Measurements from ENCODE around the gene RUFY3. TPM values are rescaled to one million over a fixed set of nuclear protein-coding genes. Genes with fewer than 3 reads are reported as not detected.
A peak's percentile ranks its signal among the peaks of the same experiment; 100 is the strongest.

Gene RUFY3
- total RNA-seq, 3 donors from 2014 or later (not counting 1 experiment from before 2014, with no cell fraction given), result 31.6 to 38.1 (median 33.4) TPM

- no peak for ATAC-seq
- intact Hi-C loops (cut with micrococcal nuclease), result no loop called here
- WGBS (ENCODE audit: insufficient coverage), result 3% methylated on average over 10 of the region's 11 CpGs
- TF ChIP-seq CTCF (IDR thresholded peaks at IDR 0.05), result no peak
- Mint-ChIP-seq H3K9me3 (no peaks in the 10 kb centered on the region), H3K27ac (peak overlapping the region; percentile 71 to 92), H3K4me1 (peaks cover 23 to 24% of the 10 kb centered on the region in 2 donors), H3K4me3 (peak overlapping the region; percentile 87), H3K36me3 (no peaks in the 10 kb centered on the region), H3K27me3 (ENCODE audit: low read depth in 2 of 2) (no peaks in the 10 kb centered on the region)
- H3K4me3 ChIP-seq (ENCODE audit: low read length), result peak overlapping the region; percentile 67
- no peak for DNase-seq
- H3K4me1 ChIP-seq (ENCODE audit: control insufficient read depth, insufficient read depth, low read length), result peaks cover 15% of the 10 kb centered on the region
- no peaks in the 10 kb centered on the region for H3K9me3 ChIP-seq (ENCODE audit: control insufficient read depth, insufficient read depth, low read length)
- H3K27me3 ChIP-seq (ENCODE audit: control insufficient read depth, insufficient read depth, low read length), result no peaks in the 10 kb centered on the region
- no peaks in the 10 kb centered on the region for H3K36me3 ChIP-seq (ENCODE audit: control insufficient read depth, insufficient read depth, low read length)
- H3K27ac ChIP-seq (ENCODE audit: low read length), result peak overlapping the region; percentile 85
Measured at GRCh38 chr4:70703619-70704214, 18.0 kb upstream of the RUFY3 start.

- ATAC-seq (peak; percentile 61 to 73 (median 63)), DNase-seq (peak; percentile 57 to 81)
- Mint-ChIP-seq H3K36me3 (no peaks in the 10 kb centered on the region), H3K27me3 (ENCODE audit: low read depth in 2 of 2) (no peaks in the 10 kb centered on the region), H3K4me1 (peaks cover 23 to 24% of the 10 kb centered on the region in 2 donors), H3K9me3 (no peaks in the 10 kb centered on the region), H3K4me3 (peak overlapping the region; percentile 87), H3K27ac (peak overlapping the region; percentile 71 to 92)
- peak overlapping the region; percentile 67 for H3K4me3 ChIP-seq (ENCODE audit: low read length)
- under 1% methylated on average over 58 of the region's 58 CpGs for WGBS (ENCODE audit: insufficient coverage)
- no peak for TF ChIP-seq CTCF (IDR thresholded peaks at IDR 0.05)
- no peaks in the 10 kb centered on the region for H3K36me3 ChIP-seq (ENCODE audit: control insufficient read depth, insufficient read depth, low read length)
- H3K9me3 ChIP-seq (ENCODE audit: control insufficient read depth, insufficient read depth, low read length), result no peaks in the 10 kb centered on the region
- intact Hi-C loops (cut with micrococcal nuclease), result no loop called here
- no peaks in the 10 kb centered on the region for H3K27me3 ChIP-seq (ENCODE audit: control insufficient read depth, insufficient read depth, low read length)
- peaks cover 15% of the 10 kb centered on the region for H3K4me1 ChIP-seq (ENCODE audit: control insufficient read depth, insufficient read depth, low read length)
- H3K27ac ChIP-seq (ENCODE audit: low read length), result peak overlapping the region; percentile 85
Measured at GRCh38 chr4:70704215-70704930, 17.4 kb upstream of the RUFY3 start.

GRCh38 chr4:70704931-70705182, 16.9 kb upstream of the RUFY3 start:
- under 1% methylated on average over 39 of the region's 39 CpGs for WGBS (ENCODE audit: insufficient coverage)
- ATAC-seq, result peak in 1 of 3 donors; percentile 52
- peak overlapping the region; percentile 60 for H3K4me3 ChIP-seq (ENCODE audit: low read length)
- DNase-seq, result no peak
- no peaks in the 10 kb centered on the region for H3K9me3 ChIP-seq (ENCODE audit: control insufficient read depth, insufficient read depth, low read length)
- Mint-ChIP-seq H3K9me3 (no peaks in the 10 kb centered on the region), H3K27ac (peak overlapping the region in 1 of 2 donors; percentile 92), H3K4me3 (peak overlapping the region; percentile 78), H3K27me3 (ENCODE audit: low read depth in 2 of 2) (no peaks in the 10 kb centered on the region), H3K4me1 (peaks cover 23 to 24% of the 10 kb centered on the region in 2 donors), H3K36me3 (no peaks in the 10 kb centered on the region)
- H3K27me3 ChIP-seq (ENCODE audit: control insufficient read depth, insufficient read depth, low read length), result no peaks in the 10 kb centered on the region
- TF ChIP-seq CTCF (IDR thresholded peaks at IDR 0.05), result no peak
- no peak overlapping the region for H3K27ac ChIP-seq (ENCODE audit: low read length)
- H3K36me3 ChIP-seq (ENCODE audit: control insufficient read depth, insufficient read depth, low read length), result no peaks in the 10 kb centered on the region
- intact Hi-C loops (cut with micrococcal nuclease), result loop anchor here (1.0 to 5.0 kb wide), 3 partner anchors 17 to 132 kb away; partner anchors contain the start of genes GRSF1 and UTP3
- peaks cover 15% of the 10 kb centered on the region for H3K4me1 ChIP-seq (ENCODE audit: control insufficient read depth, insufficient read depth, low read length)

All from natural killer cell (primary cell).